DOHH2 (cell line): ENCODE results near the gene NNT.
"Not testable (repeated sequence)": the region's sequence is repeated elsewhere in the genome, so short reads cannot be mapped to it uniquely, and the experiment has no call there.

Experiments
- H3F3A ChIP-seq: fragments of 200-600 bp; sonication (generic), shearing (Covaris generic); 2 replicates; pipeline ENCODE4 v1.6.0; 2016; ENCODE audit warnings: antibody characterized with exemption, mild to moderate bottlenecking; ENCODE audit not compliant: control insufficient read depth, insufficient read depth
- H3K27ac ChIP-seq: fragments of 200-600 bp; sonication (generic); 2 replicates; pipeline ENCODE4 v1.5.1; 2014; ENCODE audit warnings: low read depth, mild to moderate bottlenecking, low read length, moderate library complexity
- H3K27me3 ChIP-seq: fragments of 200-600 bp; sonication (generic); 2 replicates; pipeline ENCODE4 v1.6.1; 2014; ENCODE audit warnings: mild to moderate bottlenecking, low read length, mixed read lengths; ENCODE audit not compliant: control insufficient read depth
- H3K36me3 ChIP-seq: fragments of 200-600 bp; sonication (generic); 2 replicates; pipeline ENCODE4 v1.6.1; 2014; ENCODE audit warnings: mild to moderate bottlenecking, low read length, moderate library complexity, mixed read lengths; ENCODE audit not compliant: control insufficient read depth
- H3K4me1 ChIP-seq: fragments of 200-600 bp; sonication (generic); 2 replicates; pipeline ENCODE4 v1.6.1; 2014; ENCODE audit warnings: mild to moderate bottlenecking, low read length, mixed read lengths; ENCODE audit not compliant: control insufficient read depth
- H3K4me2 ChIP-seq: fragments of 200-600 bp; sonication (generic); 2 replicates; pipeline ENCODE4 v1.6.0; 2014; ENCODE audit warnings: mild to moderate bottlenecking, low read length, moderate library complexity
- H3K4me3 ChIP-seq: fragments of 200-600 bp; sonication (generic); 2 replicates; pipeline ENCODE4 v1.5.1; 2014; ENCODE audit warnings: mild to moderate bottlenecking, low read length, mixed read lengths
- H3K79me2 ChIP-seq: fragments of 200-600 bp; sonication (generic); 2 replicates; pipeline ENCODE4 v1.6.1; 2014; ENCODE audit warnings: mild to moderate bottlenecking, low read length, mixed read lengths; ENCODE audit not compliant: control insufficient read depth
- H3K9me2 ChIP-seq: fragments of 200-600 bp; sonication (generic); replicated peaks from 2 replicates; pipeline ENCODE4 v1.6.1; 2014; ENCODE audit warnings: mild to moderate bottlenecking, low read length, mixed read lengths; ENCODE audit not compliant: control insufficient read depth
- H3K9me3 ChIP-seq: fragments of 200-600 bp; sonication (generic); 2 replicates; pipeline ENCODE4 v1.6.1; 2014; ENCODE audit warnings: antibody characterized with exemption, low read length, mixed read lengths; ENCODE audit not compliant: control insufficient read depth, insufficient read depth
- H4K20me1 ChIP-seq: fragments of 200-600 bp; sonication (generic); 2 replicates; pipeline ENCODE4 v1.6.0; 2014; ENCODE audit warnings: low read depth, mild to moderate bottlenecking, antibody characterized with exemption, low read length, moderate library complexity; ENCODE audit not compliant: control insufficient read depth, insufficient read depth
- EZH2phosphoT487 ChIP-seq: fragments of 200-600 bp; sonication (generic); IDR thresholded peaks from 2 replicates; pipeline ENCODE4 v1.6.1; 2017; ENCODE audit warnings: borderline replicate concordance, mild to moderate bottlenecking, antibody characterized with exemption, low read length, moderate library complexity, mixed read lengths
- TF ChIP-seq, protein P1 (sequence below): fragments of 200-600 bp; sonication (generic); IDR thresholded peaks from one replicate; pipeline ENCODE4 v1.5.1; 2014; ENCODE audit warnings: antibody characterized with exemption, mild to moderate bottlenecking, low read depth, low read length; ENCODE audit not compliant: poor library complexity, severe bottlenecking

Gene NNT

DNA sequence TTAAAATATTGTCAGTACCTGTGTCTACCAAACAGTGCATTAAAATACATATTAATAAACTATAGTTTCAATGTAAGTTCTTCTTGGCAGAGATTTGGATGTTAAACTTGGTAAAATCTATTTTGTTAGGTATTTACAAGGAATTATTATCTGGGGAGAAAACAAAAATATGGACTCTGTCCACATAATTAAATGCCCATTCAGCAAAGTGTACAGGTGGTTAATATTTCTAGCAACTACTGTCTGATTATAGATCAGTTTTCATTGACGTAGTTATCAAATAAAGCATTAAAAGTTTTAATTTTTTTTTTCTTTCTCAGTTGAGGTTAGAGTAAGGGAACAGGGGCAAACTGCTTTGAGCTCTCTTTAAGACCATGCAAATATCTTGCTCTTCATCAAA is 88.9 kb downstream of the NNT start:
- no peaks in the 10 kb centered on the region for H3K4me1 ChIP-seq
- no peaks in the 10 kb centered on the region for H3K79me2 ChIP-seq
- no peaks in the 10 kb centered on the region for H3K9me2 ChIP-seq
- no peaks in the 10 kb centered on the region for H4K20me1 ChIP-seq
- peaks cover 29% of the 10 kb centered on the region for H3K9me3 ChIP-seq
- no peak overlapping the region for H3K4me3 ChIP-seq
- H3K36me3 ChIP-seq: peaks cover 34% of the 10 kb centered on the region
- no peak overlapping the region for H3K4me2 ChIP-seq
- no peaks in the 10 kb centered on the region for H3K27me3 ChIP-seq
- H3F3A ChIP-seq: no peaks in the 10 kb centered on the region
- H3K27ac ChIP-seq: no peak overlapping the region
- TF ChIP-seq, protein P1, sequence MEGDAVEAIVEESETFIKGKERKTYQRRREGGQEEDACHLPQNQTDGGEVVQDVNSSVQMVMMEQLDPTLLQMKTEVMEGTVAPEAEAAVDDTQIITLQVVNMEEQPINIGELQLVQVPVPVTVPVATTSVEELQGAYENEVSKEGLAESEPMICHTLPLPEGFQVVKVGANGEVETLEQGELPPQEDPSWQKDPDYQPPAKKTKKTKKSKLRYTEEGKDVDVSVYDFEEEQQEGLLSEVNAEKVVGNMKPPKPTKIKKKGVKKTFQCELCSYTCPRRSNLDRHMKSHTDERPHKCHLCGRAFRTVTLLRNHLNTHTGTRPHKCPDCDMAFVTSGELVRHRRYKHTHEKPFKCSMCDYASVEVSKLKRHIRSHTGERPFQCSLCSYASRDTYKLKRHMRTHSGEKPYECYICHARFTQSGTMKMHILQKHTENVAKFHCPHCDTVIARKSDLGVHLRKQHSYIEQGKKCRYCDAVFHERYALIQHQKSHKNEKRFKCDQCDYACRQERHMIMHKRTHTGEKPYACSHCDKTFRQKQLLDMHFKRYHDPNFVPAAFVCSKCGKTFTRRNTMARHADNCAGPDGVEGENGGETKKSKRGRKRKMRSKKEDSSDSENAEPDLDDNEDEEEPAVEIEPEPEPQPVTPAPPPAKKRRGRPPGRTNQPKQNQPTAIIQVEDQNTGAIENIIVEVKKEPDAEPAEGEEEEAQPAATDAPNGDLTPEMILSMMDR: no peak
- TF ChIP-seq EZH2phosphoT487: no peak

DNA sequence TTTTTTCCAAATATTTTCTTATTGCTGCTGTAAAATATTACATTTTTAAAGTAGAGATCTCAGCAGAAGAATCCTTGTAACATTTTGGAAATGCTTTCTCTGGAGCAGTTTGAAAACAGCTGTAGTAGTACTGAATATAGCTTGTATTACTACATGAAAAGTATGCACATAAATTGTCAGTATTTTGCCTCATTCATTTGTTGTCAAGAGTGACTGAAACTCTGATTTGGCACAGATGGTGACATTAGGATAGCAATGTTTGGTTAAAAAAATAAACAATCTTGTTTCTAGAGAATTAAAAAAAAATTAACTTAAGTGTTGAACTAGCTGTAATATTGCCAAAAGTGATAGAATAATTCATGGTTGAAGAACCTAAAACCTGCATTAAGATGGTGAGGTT is 90.4 kb downstream of the NNT start:
- H3K79me2 ChIP-seq: no peaks in the 10 kb centered on the region
- no peaks in the 10 kb centered on the region for H3K27me3 ChIP-seq
- H3K4me2 ChIP-seq: no peak overlapping the region
- no peak overlapping the region for H3K27ac ChIP-seq
- H4K20me1 ChIP-seq: no peaks in the 10 kb centered on the region
- H3K9me3 ChIP-seq: peaks cover 29% of the 10 kb centered on the region
- H3K9me2 ChIP-seq: no peaks in the 10 kb centered on the region
- no peak overlapping the region for H3K4me3 ChIP-seq
- TF ChIP-seq, protein P1: no peak
- no peak for TF ChIP-seq EZH2phosphoT487
- no peaks in the 10 kb centered on the region for H3F3A ChIP-seq
- peaks cover 34% of the 10 kb centered on the region for H3K36me3 ChIP-seq
- no peaks in the 10 kb centered on the region for H3K4me1 ChIP-seq

DNA sequence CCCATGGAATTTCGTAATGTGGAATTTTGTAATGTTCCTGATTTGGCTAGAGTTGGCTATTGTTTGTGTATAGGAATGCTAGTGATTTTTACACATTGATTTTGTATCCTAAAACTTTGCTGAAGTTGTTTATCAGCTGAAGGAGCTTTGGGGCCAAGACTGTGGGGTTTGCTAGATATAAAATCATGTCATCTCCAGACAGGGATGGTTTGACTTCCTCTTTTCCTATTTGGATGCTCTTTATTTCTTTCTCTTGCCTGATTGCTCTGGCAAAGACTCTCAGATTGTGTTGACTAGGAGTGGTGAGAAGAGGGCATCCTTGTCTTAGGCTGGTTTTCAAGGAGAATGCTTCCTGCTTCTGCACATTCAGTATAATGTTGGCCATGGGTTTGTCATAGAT is 91.0 kb downstream of the NNT start:
- Histone ChIP-seq H3K36me3 (peaks cover 34% of the 10 kb centered on the region), H3K27ac (no peak overlapping the region), H4K20me1 (no peaks in the 10 kb centered on the region), H3K4me1 (no peaks in the 10 kb centered on the region), H3K9me2 (no peaks in the 10 kb centered on the region), H3K4me2 (no peak overlapping the region), H3K79me2 (no peaks in the 10 kb centered on the region), H3K27me3 (no peaks in the 10 kb centered on the region), H3K9me3 (peaks cover 29% of the 10 kb centered on the region), H3K4me3 (no peak overlapping the region), H3F3A (no peaks in the 10 kb centered on the region)
- TF ChIP-seq, protein P1: no peak
- TF ChIP-seq EZH2phosphoT487: no peak

DNA sequence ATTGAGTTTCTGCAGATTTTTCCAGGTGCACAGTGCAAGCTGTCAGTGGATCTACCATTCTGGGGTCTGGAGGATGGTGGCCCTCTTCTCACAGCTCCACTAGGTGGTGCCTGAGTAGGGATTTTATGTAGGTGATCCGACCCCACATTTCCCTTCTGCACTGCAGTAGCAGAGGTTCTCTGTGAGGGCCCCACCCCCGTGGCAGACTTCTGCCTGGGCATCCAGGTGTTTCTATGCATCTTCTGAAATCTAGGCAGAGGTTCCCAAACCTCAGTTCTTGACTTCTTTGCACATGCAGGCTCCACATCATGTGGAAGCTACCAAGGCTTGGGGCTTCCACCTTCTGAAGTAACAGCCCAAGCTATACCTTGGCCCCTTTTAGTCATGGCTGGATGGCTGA is 93.5 kb downstream of the NNT start:
- not testable (repeated sequence) for H3K79me2 ChIP-seq, H3K4me1 ChIP-seq, H3K9me2 ChIP-seq, H4K20me1 ChIP-seq, H3K4me3 ChIP-seq, H3K4me2 ChIP-seq, H3K27me3 ChIP-seq, H3F3A ChIP-seq, H3K27ac ChIP-seq
- H3K9me3 ChIP-seq: peaks cover 29% of the 10 kb centered on the region
- H3K36me3 ChIP-seq: peaks cover 34% of the 10 kb centered on the region
